HepG2 (cell line): ENCODE measurements around the gene DHX8. TPM values are rescaled to one million over a fixed set of nuclear protein-coding genes. Genes with fewer than 3 reads are reported as not detected.

ENCODE experiments used
- ADNP ChIP-seq: sonication (generic); formaldehyde crosslinking; IDR thresholded peaks from 2 replicates; pipeline ENCODE4 v1.4.0; 2020; ENCODE audit warnings: missing genetic modification reagents
- AKNA ChIP-seq: sonication (generic); formaldehyde crosslinking; IDR thresholded peaks from 2 replicates; pipeline ENCODE4 v1.4.0; 2020; ENCODE audit warnings: missing genetic modification reagents, borderline replicate concordance
- BCLAF1 ChIP-seq: fragments of 450-650 bp; IDR thresholded peaks from 2 replicates; pipeline ENCODE4 v1.6.1; 2017; ENCODE audit warnings: mild to moderate bottlenecking
- CCAR2 ChIP-seq: fragments of 200-400 bp; formaldehyde crosslinking; optimal IDR thresholded peaks from 2 replicates; pipeline ENCODE3; 2018; ENCODE audit warnings: low read depth, mild to moderate bottlenecking, low read length, moderate library complexity
- E2F1 ChIP-seq: sonication (generic); formaldehyde crosslinking; IDR thresholded peaks from 2 replicates; pipeline ENCODE4 v1.5.0; 2020; ENCODE audit warnings: missing genetic modification reagents
- FOXK2 ChIP-seq: fragments of 450-650 bp; IDR thresholded peaks from 2 replicates; pipeline ENCODE4 v1.6.1; 2016
- FOXO1 ChIP-seq: sonication (generic); formaldehyde crosslinking; IDR thresholded peaks from 2 replicates; pipeline ENCODE4 v1.4.0; 2020; ENCODE audit warnings: missing genetic modification reagents
- GATA4 ChIP-seq: sonication (generic); IDR thresholded peaks from 2 replicates; pipeline ENCODE4 v1.6.1; 2016; ENCODE audit warnings: antibody characterized with exemption, low read depth, borderline replicate concordance
- KDM5B ChIP-seq: sonication (generic); formaldehyde crosslinking; IDR thresholded peaks from 2 replicates; pipeline ENCODE4 v1.4.0; 2020; ENCODE audit warnings: missing genetic modification reagents, mild to moderate bottlenecking, borderline replicate concordance
- MAZ ChIP-seq, 2 experiments: sonication (generic) in 1 of 2; formaldehyde crosslinking in 1 of 2; IDR thresholded peaks; 2 replicates each; pipeline versions ENCODE4 v1.5.0 to v1.6.1; 2012 to 2020; ENCODE audit warnings: low read depth in 2 of 2, mild to moderate bottlenecking in 2 of 2, borderline replicate concordance in 1 of 2, improper control_type of control experiment in 1 of 2, low read length in 1 of 2, missing genetic modification reagents in 1 of 2, moderate library complexity in 1 of 2
- SMARCC2 ChIP-seq: fragments of 450-650 bp; IDR thresholded peaks from 2 replicates; pipeline ENCODE4 v1.6.1; 2017; ENCODE audit warnings: antibody characterized with exemption, mild to moderate bottlenecking
- TEAD3 ChIP-seq: optimal IDR thresholded peaks from 2 replicates; pipeline ENCODE3; 2016; ENCODE audit warnings: borderline replicate concordance
- ZFAT ChIP-seq: sonication (generic); formaldehyde crosslinking; conservative IDR thresholded peaks from 2 replicates; pipeline ENCODE4 v1.8.1; 2023; ENCODE audit warnings: missing genetic modification reagents, inconsistent platforms
- ZFP1 ChIP-seq: IDR thresholded peaks from 2 replicates; pipeline ENCODE4 v1.6.1; 2016
- ZNF101 ChIP-seq: sonication (generic); formaldehyde crosslinking; IDR thresholded peaks from 2 replicates; pipeline ENCODE4 v1.4.0; 2020; ENCODE audit warnings: mild to moderate bottlenecking, low read depth, missing genetic modification reagents, borderline replicate concordance
- ZNF224 ChIP-seq: sonication (generic); formaldehyde crosslinking; IDR thresholded peaks from 2 replicates; pipeline ENCODE4 v1.5.0; 2020; ENCODE audit warnings: mild to moderate bottlenecking, missing genetic modification reagents
- ZNF235 ChIP-seq: sonication (generic); formaldehyde crosslinking; IDR thresholded peaks from 2 replicates; pipeline ENCODE4 v1.8.1; 2023; ENCODE audit warnings: mild to moderate bottlenecking, missing genetic modification reagents, borderline replicate concordance
- ZNF567 ChIP-seq: sonication (generic); formaldehyde crosslinking; IDR thresholded peaks from 2 replicates; pipeline ENCODE4 v1.8.1; 2023; ENCODE audit warnings: mild to moderate bottlenecking, missing genetic modification reagents, borderline replicate concordance
- ZNF598 ChIP-seq: sonication (generic); formaldehyde crosslinking; IDR thresholded peaks from 2 replicates; pipeline ENCODE4 v1.5.1; 2020; ENCODE audit warnings: mild to moderate bottlenecking, missing genetic modification reagents, borderline replicate concordance
- polyA plus RNA-seq, 8 experiments: library from polyadenylated mRNA; depleted of rRNA in 3 of 8; stranded (reverse) in 7 of 8; unstranded in 1 of 8; fragments of >200 nt; fragmentation: Illumina TruSeq in 4 of 8; extraction: Trizol in 4 of 8; gene quantifications; 2 replicates each; pipeline versions ENCODE4 v1.2.1 to v1.2.3, GENCODE V29; 2011 to 2016; ENCODE audit warnings: low read depth in 4 of 8, missing spikeins in 1 of 8, mixed read lengths in 1 of 8; ENCODE audit not compliant: insufficient read depth in 1 of 8
- total RNA-seq, 5 experiments: library from RNA; depleted of rRNA; stranded (reverse); fragments of >200 nt; fragmentation: Illumina TruSeq; extraction: Trizol; gene quantifications; 2 replicates each; pipeline ENCODE4 v1.2.3, GENCODE V29; 2016; ENCODE audit warnings: low read depth in 1 of 5

DHX8 gene
- total and polyA plus RNA-seq, 2 of the 13 experiments (the other 11 are each of a cell fraction or from before 2014, with no cell fraction given) = 24.8 to 48.9 TPM

- peak; percentile 97 for TF ChIP-seq FOXO1
- TF ChIP-seq ZNF101 (CRISPR knock-in tag) = no peak
- no peak; the same call in 1 of the 2 replicates for TF ChIP-seq ZNF567 (CRISPR knock-in tag)
- no peak for TF ChIP-seq ZNF235 (CRISPR knock-in tag)
- 0 out of 2 replicates have a peak, but pooled peaks have one; percentile 51 for TF ChIP-seq ZNF598 (CRISPR knock-in tag)
- TF ChIP-seq E2F1 (CRISPR knock-in tag) = no peak; the same call in 1 of the 2 replicates
- TF ChIP-seq FOXK2 = peak; percentile 68
- peak; percentile 87 for TF ChIP-seq TEAD3 (CRISPR knock-in tag)
- peak; percentile 95 for TF ChIP-seq ZFP1 (CRISPR knock-in tag)
- TF ChIP-seq AKNA (CRISPR knock-in tag) = no peak
- no peak for TF ChIP-seq ZFAT (CRISPR knock-in tag)
- no peak for TF ChIP-seq SMARCC2
- peak; percentile 87 for TF ChIP-seq GATA4
- TF ChIP-seq KDM5B (CRISPR knock-in tag) = 0 out of 2 replicates have a peak, but pooled peaks have one; percentile 27
- 0 out of 2 replicates have a peak, but pooled peaks have one; percentile 10 for TF ChIP-seq ZNF224 (CRISPR knock-in tag)
- TF ChIP-seq ADNP (CRISPR knock-in tag) = no peak
- TF ChIP-seq BCLAF1 = no peak
- TF ChIP-seq CCAR2 = peak; percentile 70
- TF ChIP-seq MAZ (IDR thresholded peaks at IDR 0.05; ENCODE audit: borderline replicate concordance, low read depth, low read length) = no peak
- peak; percentile 85; the same call in 1 of the 2 replicates for TF ChIP-seq MAZ (CRISPR knock-in tag; IDR thresholded peaks at IDR 0.05; ENCODE audit: low read depth)
These were observed 27.0 kb upstream of the DHX8 start (continued) for GRCh38 chr17:43456661-43457361.
